ENCODE measurements around the gene ANKRD34A. TPM values are rescaled to one million over a fixed set of nuclear protein-coding genes. Genes with fewer than 3 reads are reported as not detected.

The ANKRD34A gene
- total and polyA plus RNA-seq, 2 of the 13 experiments (the other 11 are each of a cell fraction or from before 2014, with no cell fraction given): 0.05 to 0.07 TPM

GRCh38 chr1:145995148-145995881 is 30.9 kb upstream of the ANKRD34A start:
- no peak for FAIRE-seq
- peak overlapping the region; percentile 93 for H3K9ac ChIP-seq (ENCODE audit: insufficient read depth, low read depth, low read length)
- peaks cover 50% of the 10 kb centered on the region for H4K20me1 ChIP-seq (ENCODE audit: insufficient read depth, low read length)
- H3K9me3 ChIP-seq (ENCODE audit: low read length): no peaks in the 10 kb centered on the region
- BruUV-seq (replicated peaks): no TSS peak
- peak overlapping the region; percentile 97 for H3K4me2 ChIP-seq (ENCODE audit: low read depth, low read length)
- TF ChIP-seq PHF5A (CRISPR knock-in tag; IDR thresholded peaks at IDR 0.05; ENCODE audit: low read depth, unreplicated experiment) (peak; percentile 4), NCOA2 (CRISPR knock-in tag; IDR thresholded peaks at IDR 0.05) (no peak), SAP130 (CRISPR knock-in tag; IDR thresholded peaks at IDR 0.05; ENCODE audit: low read depth) (peak; percentile 33; the same call in 1 of the 2 replicates), SSRP1 (CRISPR knock-in tag; IDR thresholded peaks at IDR 0.05) (peak; percentile 14; the same call in 1 of the 2 replicates), ZNF564 (CRISPR knock-in tag; IDR thresholded peaks at IDR 0.05) (no peak), PAF1 (CRISPR knock-in tag; IDR thresholded peaks at IDR 0.05) (0 out of 2 replicates have a peak, but pooled peaks have one; percentile 64), ZC3H13 (CRISPR knock-in tag; IDR thresholded peaks at IDR 0.05) (0 out of 2 replicates have a peak, but pooled peaks have one; percentile 37), AFF4 (CRISPR knock-in tag; IDR thresholded peaks at IDR 0.05) (0 out of 2 replicates have a peak, but pooled peaks have one; percentile 2), MED1 (CRISPR knock-in tag; IDR thresholded peaks at IDR 0.05) (0 out of 2 replicates have a peak, but pooled peaks have one; percentile 4), SIN3A (IDR thresholded peaks at IDR 0.05; ENCODE audit: borderline replicate concordance, low read depth, low read length) (0 out of 2 replicates have a peak, but pooled peaks have one; percentile 8), ZFAT (CRISPR knock-in tag; conservative IDR thresholded peaks at IDR 0.05) (0 out of 2 replicates have a peak, but pooled peaks have one; percentile 10), ZNF317 (CRISPR knock-in tag; IDR thresholded peaks at IDR 0.05) (no peak), MBD4 (IDR thresholded peaks at IDR 0.05; ENCODE audit: borderline replicate concordance, low read length) (peak; percentile 75; the same call in 1 of the 2 replicates), SPEN (CRISPR knock-in tag; IDR thresholded peaks at IDR 0.05; ENCODE audit: low read depth) (no peak), AHDC1 (CRISPR knock-in tag; IDR thresholded peaks at IDR 0.05; ENCODE audit: borderline replicate concordance) (no peak)
- POLR2A ChIA-PET: no interaction called here
- H3K27ac ChIP-seq (ENCODE audit: extremely low read length, insufficient read depth, low read length): peak overlapping the region; percentile 94
- in situ Hi-C loops (cut with HindIII; ENCODE audit: extremely low pct_ligation_motif_present, low pct_unique_long_range_greater_than_20kb): no loop called here
- ATAC-seq: no peak
- peaks cover 2 to 22% of the 10 kb centered on the region in 2 experiments; a peak in 3 of 5 replicates for H3K36me3 ChIP-seq (replicated peaks in 1 of 2; ENCODE audit: control insufficient read depth in 1 of 2, insufficient read depth in 2 of 2, low read length in 2 of 2)
- H3K27me3 ChIP-seq (ENCODE audit: control insufficient read depth in 1 of 2, insufficient read depth in 2 of 2, low read length in 2 of 2): no peaks in the 10 kb centered on the region; a peak in 1 of 5 replicates
- DNase-seq (ENCODE audit: low spot score): no peak
- peaks cover 33% of the 10 kb centered on the region for H3K79me2 ChIP-seq (ENCODE audit: insufficient read depth, low read length)
- CTCF ChIA-PET (ENCODE audit: low intra/inter-chr PET ratio, low total read pairs): no interaction called here
- H3K4me3 ChIP-seq (replicated peaks in 1 of 3; ENCODE audit: insufficient read depth in 1 of 3, low read depth in 2 of 3, low read length in 3 of 3): peak overlapping the region; percentile 68 to 98 (median 91)
- no peak overlapping the region for H2AFZ ChIP-seq (ENCODE audit: low read length)
- 9% methylated on average over 8 of the region's 8 CpGs for WGBS (ENCODE audit: low lambda C conversion rate)
- peaks cover 79% of the 10 kb centered on the region for H3K4me1 ChIP-seq (ENCODE audit: insufficient read depth, low read length)
- intact Hi-C loops (cut with micrococcal nuclease; ENCODE audit: unreplicated experiment): no loop called here
